Activated CD8-positive, alpha-beta memory T cell treated with anti-CD3 and anti-CD28 coated beads for 36 hours (primary cell): Measurements from ENCODE around the gene USP35. TPM values are rescaled to one million over a fixed set of nuclear protein-coding genes. Genes with fewer than 3 reads are reported as not detected.
"Not testable (repeated sequence)": the region's sequence is repeated elsewhere in the genome, so short reads cannot be mapped to it uniquely, and the experiment has no call there.

Experiments
- CTCF ChIA-PET: fragments of 350-600 bp; sonication (Branson Sonifier 250); formaldehyde crosslinking; loops from one replicate; lab custom pipeline; 2021; ENCODE audit warnings: antibody characterized with exemption; lab: Charles Lee
- POLR2A ChIA-PET: fragments of 350-600 bp; sonication (Branson Sonifier 250); formaldehyde crosslinking; loops from one replicate; lab custom pipeline; 2021; ENCODE audit warnings: antibody characterized with exemption; lab: Charles Lee
- total RNA-seq, 2 experiments: library from RNA; stranded (reverse); gene quantifications; one replicate each; pipeline ENCODE4 v1.2.3, GENCODE V29; 2021

Gene USP35
- total RNA-seq, 2 experiments from 2014 or later = 4.5 to 5.5 TPM

GRCh38 chr11:78164471-78164870 lies 24.2 kb upstream of the USP35 start:
- ChIA-PET CTCF (no interaction called here), POLR2A (no interaction called here)

DNA sequence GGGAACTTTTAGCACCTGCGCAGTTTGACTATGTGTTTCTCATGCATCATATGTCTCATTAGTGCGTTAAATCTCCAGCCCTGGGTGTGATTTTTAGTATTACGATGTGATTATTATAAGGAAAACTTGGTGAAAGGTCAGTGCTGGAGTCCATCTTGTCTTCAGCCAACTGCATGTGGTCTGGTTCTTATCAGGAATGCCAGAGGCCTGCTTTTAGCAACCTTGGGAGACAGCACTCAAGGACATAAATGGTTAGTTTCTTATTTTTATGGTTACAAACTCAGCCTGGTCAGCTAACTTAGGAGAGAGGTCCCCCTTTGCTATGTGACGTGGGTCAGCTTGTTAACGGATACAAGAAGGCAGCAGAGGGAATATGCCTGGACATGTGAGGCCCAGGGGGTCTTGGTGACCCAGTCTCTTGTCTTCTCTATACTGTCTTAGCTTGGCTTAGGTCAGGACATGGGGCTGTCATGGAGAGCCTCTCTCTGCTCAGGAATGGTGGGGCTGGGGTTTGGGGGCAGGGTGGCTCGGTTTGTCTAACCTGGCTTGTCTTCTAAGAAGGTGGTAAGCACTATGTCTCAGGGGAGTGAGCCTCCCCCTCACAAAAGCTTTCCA lies 21.8 kb upstream of the USP35 start:
- CTCF ChIA-PET = interaction anchor here (0.5 kb wide), 2 partner anchors 25 to 462 kb away, joined by 3 read pairs; no protein-coding TSS in a partner anchor
- POLR2A ChIA-PET = no interaction called here

- ChIA-PET POLR2A (no interaction called here), CTCF (no interaction called here)
These were observed 19.9 kb upstream of the USP35 start for GRCh38 chr11:78168539-78169477.

- ChIA-PET CTCF (interaction anchor here (1.4 kb wide), 1 partner anchor 394 kb away, joined by 3 read pairs; no protein-coding TSS in a partner anchor), POLR2A (no interaction called here)
These were observed 18.3 kb upstream of the USP35 start for GRCh38 chr11:78170413-78170812.

DNA sequence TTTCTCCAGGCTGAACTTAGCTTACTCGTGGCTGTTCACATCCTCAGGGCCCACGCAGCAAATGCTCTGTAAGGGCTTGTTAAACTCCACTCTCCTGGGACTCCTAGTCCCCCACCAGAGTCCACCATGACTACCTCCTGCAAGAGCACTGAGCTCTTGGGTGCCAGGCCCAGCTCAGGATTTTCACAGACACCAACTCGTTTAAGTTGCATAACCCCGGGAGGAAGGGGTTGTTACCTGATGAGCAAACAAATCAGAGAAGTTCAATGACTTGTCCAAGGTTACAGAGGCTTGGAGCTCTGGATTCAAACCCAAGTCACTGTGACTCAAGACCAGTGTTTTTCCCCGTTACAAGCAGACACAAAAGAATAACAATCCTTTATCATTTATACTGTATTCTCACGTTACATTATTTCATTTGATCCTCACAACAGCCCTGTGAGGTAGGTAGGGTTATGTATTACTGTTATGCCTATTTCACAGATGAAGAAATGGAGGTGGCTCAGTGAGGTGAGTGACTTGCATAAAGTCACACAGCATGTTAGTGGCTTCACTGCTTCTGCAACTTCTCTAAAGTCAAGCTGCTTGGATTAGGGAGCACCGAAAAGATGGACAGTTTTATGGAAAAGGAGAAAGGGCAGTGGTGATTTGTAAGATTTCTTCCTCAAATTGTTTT lies 17.7 kb upstream of the USP35 start:
- POLR2A ChIA-PET = no interaction called here

GRCh38 chr11:78171951-78172350 lies 16.8 kb upstream of the USP35 start:
- CTCF ChIA-PET = no interaction called here
- POLR2A ChIA-PET = no interaction called here

More for the DNA sequence above, 17.7 kb upstream of the USP35 start:
- CTCF ChIA-PET = interaction anchor here (1.4 kb wide), 1 partner anchor 394 kb away, joined by 3 read pairs; no protein-coding TSS in a partner anchor

DNA sequence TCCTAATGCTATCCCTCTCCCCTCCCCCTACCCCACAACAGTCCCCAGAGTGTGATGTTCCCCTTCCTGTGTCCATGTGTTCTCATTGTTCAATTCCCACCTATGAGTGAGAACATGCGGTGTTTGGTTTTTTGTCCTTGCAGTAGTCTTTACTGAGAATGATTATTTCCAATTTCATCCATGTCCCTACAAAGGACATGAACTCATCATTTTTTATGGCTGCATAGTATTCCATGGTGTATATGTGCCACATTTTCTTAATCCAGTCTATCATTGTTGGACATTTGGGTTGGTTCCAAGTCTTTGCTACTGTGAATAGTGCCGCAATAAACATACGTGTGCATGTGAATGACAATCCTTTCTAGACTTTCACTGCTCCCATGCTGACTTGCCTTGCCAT lies 12.9 kb upstream of the USP35 start:
- CTCF ChIA-PET, POLR2A ChIA-PET: not testable (repeated sequence)

GRCh38 chr11:78176605-78177141 lies 12.0 kb upstream of the USP35 start:
- ChIA-PET CTCF (no interaction called here), POLR2A (no interaction called here)

DNA sequence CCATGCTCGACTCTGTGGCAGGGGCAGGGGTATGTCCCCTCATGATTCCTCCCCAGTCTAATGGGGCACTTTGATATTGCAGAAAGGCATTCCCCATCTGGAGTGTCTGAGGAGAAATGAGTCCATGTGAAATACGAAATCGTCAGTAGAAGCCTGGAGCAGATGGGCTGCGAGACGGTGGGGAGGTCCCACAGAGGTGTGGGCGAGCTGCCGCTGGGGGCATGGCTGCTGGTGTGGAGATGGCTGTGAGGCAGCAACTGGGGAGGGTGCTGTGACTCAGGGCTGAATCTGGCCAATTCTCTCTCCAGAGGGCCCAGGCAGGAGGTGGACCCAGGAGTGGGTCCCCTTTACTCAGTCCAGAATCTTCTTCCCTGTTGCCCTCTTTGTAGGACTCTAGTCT lies 11.5 kb upstream of the USP35 start:
- CTCF ChIA-PET = no interaction called here
- POLR2A ChIA-PET = no interaction called here

DNA sequence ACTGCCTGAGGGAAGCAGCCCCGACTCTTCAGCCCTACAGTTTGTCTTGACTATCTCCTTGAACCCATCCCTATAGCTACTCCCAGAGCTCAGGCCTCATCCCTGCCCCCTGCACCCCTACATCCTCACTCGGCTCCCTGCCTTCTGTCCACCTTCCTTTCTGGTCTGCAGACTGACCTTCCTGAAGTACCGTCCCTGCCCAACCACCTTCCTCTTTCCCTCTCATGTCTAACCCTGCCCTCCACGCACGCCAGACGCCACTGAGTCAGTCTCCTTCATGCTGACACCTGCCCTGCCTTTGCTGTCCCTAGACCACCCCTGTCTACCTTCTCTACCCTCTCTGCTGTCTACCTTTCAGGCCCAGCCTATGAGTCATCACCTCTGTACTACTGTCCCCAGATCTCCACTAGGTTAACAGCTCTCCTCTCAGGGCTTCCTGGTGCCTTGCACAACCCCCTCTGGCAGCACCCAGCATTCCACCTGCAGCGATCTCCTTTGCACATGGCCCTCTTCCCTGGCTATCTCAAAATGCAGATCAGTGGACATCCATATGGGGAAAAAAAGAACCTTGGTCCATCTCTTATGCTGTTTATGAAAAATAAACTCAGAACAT lies 9.2 kb upstream of the USP35 start:
- ChIA-PET CTCF (no interaction called here), POLR2A (no interaction called here)

DNA sequence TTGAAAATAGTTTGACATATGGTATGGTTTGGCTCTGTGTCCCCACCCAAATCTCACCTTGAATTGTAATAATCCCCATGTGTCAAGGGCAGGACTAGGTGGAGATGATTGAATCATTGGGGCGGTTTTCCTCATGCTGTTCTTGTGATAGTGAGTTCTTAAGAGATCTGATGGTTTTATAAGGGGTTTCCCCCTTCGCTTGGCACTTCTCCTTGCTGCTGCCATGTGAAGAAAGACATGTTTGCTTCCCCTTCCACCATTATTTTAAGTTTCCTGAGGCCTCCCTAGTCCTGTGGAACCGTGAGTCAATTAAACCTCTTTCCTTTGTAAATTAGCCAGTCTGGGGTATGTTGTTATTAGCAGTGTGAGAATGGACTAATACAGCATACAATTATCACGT lies 8.0 kb upstream of the USP35 start:
- CTCF ChIA-PET = no interaction called here
- POLR2A ChIA-PET = no interaction called here

- CTCF ChIA-PET = no interaction called here
- POLR2A ChIA-PET = no interaction called here
These were observed 7.5 kb upstream of the USP35 start for GRCh38 chr11:78181185-78181584.

DNA sequence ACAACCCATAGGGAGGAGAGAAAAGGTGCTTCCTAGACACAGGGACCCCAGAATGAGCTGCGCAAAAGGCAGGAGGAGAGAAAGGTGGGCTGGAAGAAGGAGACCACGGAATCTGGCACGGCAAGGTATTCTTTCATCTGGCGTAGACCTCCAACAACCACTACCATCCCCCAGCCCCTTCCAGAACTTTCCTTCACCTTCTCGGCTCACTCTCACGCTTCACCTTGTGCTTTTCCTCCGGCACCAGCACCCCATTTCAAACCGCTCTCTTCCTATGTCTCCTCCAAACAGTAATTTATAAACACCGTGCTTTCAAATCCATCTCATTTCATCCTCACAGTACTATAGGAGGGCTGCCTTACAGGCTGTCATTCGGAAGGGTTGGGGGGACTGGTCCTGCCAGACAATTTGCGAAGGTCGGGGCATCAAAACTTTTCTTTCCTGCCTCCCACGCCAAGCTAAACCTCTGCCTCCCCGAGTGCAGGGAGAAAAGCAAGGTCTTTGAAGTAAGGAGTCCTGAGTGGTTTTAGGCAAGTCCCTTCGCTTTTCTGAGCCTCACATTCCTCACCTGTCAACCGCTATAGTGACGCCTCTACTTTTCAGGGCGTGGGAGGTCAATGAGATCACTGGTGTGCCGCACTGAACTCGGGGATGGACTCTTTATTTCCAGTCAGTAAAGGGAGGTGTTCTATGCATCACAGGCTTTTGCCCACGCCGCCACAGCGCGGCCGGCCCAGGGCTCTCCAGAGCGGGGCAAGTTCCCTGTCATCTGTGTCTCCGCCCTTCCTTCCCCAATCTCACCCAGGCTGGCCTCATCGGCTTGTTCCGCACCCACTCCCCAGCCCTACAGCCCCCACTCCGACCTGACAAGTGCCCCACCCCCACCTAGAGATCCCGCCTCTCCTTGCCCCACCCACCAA lies 1.1 kb upstream of the USP35 start:
- CTCF ChIA-PET = interaction anchor here (0.6 to 2.1 kb wide), 5 partner anchors 48 to 377 kb away, joined by 3 to 7 read pairs (median 3); partner anchors contain the start of genes ALG8 and INTS4
- POLR2A ChIA-PET = interaction anchor here (1.0 to 1.9 kb wide), 3 partner anchors 48 to 193 kb away, joined by 4 to 11 read pairs (median 4); partner anchors contain the start of genes ALG8 and NDUFC2

DNA sequence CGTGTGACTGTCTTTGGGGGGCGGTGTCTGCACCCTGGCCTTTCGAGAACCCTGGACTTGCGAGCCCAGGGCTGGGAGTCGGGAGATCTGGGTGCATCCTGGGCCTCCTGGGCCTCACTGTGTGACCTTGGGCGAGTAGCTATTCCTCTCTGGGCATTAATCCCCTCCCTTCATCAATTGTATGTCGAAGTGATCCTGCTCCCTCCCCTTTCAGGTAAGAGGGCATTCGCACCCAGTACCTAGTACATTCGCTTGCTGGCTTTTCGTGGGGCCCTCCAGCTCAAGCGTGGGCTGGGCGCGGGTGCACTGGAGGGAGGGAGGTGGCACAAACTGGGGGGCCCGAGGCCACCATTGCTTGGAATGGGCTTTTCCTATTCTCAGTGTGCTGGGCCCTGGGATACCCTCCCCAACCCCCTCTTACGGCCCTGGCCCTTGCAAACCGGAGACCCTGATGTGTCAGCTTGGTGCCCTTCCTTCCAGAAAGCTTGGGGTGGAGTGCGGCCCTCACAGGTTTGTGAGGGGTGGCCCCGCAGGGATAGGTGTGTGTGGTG lies 530 bp downstream of the USP35 start:
- POLR2A ChIA-PET = interaction anchor here (0.6 to 1.9 kb wide), 3 partner anchors 50 to 202 kb away, joined by 3 to 11 read pairs (median 4); partner anchors contain the start of genes ALG8 and NDUFC2
- CTCF ChIA-PET = interaction anchor here (1.6 to 2.1 kb wide), 2 partner anchors 50 to 111 kb away, joined by 4 to 7 read pairs; partner anchors contain the start of gene ALG8

GRCh38 chr11:78189851-78190250 lies 1.1 kb downstream of the USP35 start:
- ChIA-PET CTCF (interaction anchor here (2.1 kb wide), 1 partner anchor 51 kb away, joined by 7 read pairs; the partner anchor contains the start of gene ALG8), POLR2A (interaction anchor here (0.6 kb wide), 1 partner anchor 201 kb away, joined by 3 read pairs; no protein-coding TSS in a partner anchor)

DNA sequence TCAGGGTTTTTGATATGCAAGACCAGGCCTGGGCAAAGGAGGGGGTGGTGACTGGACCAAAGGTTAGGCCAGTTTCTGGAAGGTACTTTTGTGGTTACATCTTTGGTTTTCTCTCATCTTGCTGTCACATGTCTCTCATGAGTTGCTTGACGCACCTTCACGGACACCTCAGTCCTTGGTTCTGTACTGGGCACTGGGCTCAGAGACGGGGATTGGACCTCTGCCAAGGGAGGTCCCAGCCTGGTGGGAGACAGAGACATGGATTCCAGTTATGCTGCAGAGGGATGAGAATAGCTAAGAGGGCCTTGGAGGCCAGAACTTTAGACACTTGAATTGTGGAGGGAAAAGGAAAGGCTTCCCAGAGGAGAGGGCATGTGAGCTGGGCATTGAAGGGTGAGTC lies 1.7 kb downstream of the USP35 start:
- POLR2A ChIA-PET = no interaction called here
- CTCF ChIA-PET = no interaction called here

GRCh38 chr11:78190871-78191538 lies 2.3 kb downstream of the USP35 start:
- CTCF ChIA-PET = no interaction called here
- POLR2A ChIA-PET = no interaction called here
